Endodermal cell (in vitro differentiated cells): ENCODE measurements around the gene COL1A1. TPM values are rescaled to one million over a fixed set of nuclear protein-coding genes. Genes with fewer than 3 reads are reported as not detected.
A peak's percentile ranks its signal among the peaks of the same experiment; 100 is the strongest.

Source experiments
- DNase-seq: peaks from one replicate; pipeline ENCODE4 v3.0.0-alpha.2; 2017
- H3K27ac ChIP-seq: 2 replicates; pipeline ENCODE4 v1.5.1; 2013; ENCODE audit warnings: mild to moderate bottlenecking, low read depth, low read length, moderate library complexity
- H3K27me3 ChIP-seq: 2 replicates; pipeline ENCODE4 v1.6.1; 2013; ENCODE audit warnings: mild to moderate bottlenecking, low read length, moderate library complexity; ENCODE audit not compliant: insufficient read depth, control insufficient read depth, poor library complexity, severe bottlenecking
- H3K36me3 ChIP-seq: 2 replicates; pipeline ENCODE4 v1.7.0; 2013; ENCODE audit warnings: mild to moderate bottlenecking, low read length, moderate library complexity; ENCODE audit not compliant: control insufficient read depth, insufficient read depth
- H3K4me1 ChIP-seq: one replicate; pipeline ENCODE4 v1.7.0; 2013; ENCODE audit warnings: low read length; ENCODE audit not compliant: control insufficient read depth, insufficient read depth
- H3K4me3 ChIP-seq: 2 replicates; pipeline ENCODE4 v1.5.1; 2013; ENCODE audit warnings: mild to moderate bottlenecking, low read length, moderate library complexity
- H3K9ac ChIP-seq: 2 replicates; pipeline ENCODE4 v1.6.1; 2013; ENCODE audit warnings: mild to moderate bottlenecking, low read length, moderate library complexity; ENCODE audit not compliant: poor library complexity, severe bottlenecking; ENCODE audit errors: extremely low read depth
- H3K9me3 ChIP-seq: 2 replicates; pipeline ENCODE4 v1.6.1; 2013; ENCODE audit warnings: mild to moderate bottlenecking, low read length, moderate library complexity; ENCODE audit not compliant: control insufficient read depth
- H3K27ac Mint-ChIP-seq: 2 replicates; pipeline ENCODE4 v1.8.0; 2020; ENCODE audit warnings: mixed read lengths
- H3K27me3 Mint-ChIP-seq: 2 replicates; pipeline ENCODE4 v1.8.0; 2021; ENCODE audit warnings: mild to moderate bottlenecking, mixed read lengths; ENCODE audit not compliant: insufficient read depth
- H3K36me3 Mint-ChIP-seq: 2 replicates; pipeline ENCODE4 v1.8.0; 2020; ENCODE audit warnings: low read depth, mixed read lengths
- H3K4me1 Mint-ChIP-seq: 2 replicates; pipeline ENCODE4 v1.8.0; 2020; ENCODE audit warnings: mixed read lengths
- H3K4me3 Mint-ChIP-seq: 2 replicates; pipeline ENCODE4 v1.8.0; 2020; ENCODE audit warnings: mild to moderate bottlenecking, moderate library complexity, mixed read lengths
- H3K9me3 Mint-ChIP-seq: 2 replicates; pipeline ENCODE4 v1.8.0; 2020; ENCODE audit warnings: mild to moderate bottlenecking, mixed read lengths
- WGBS, 2 experiments: methylation state at CpG; one replicate each; pipeline versions ENCODE4 v1.1.5 to v1.1.7; 2013; ENCODE audit warnings: missing lambda C conversion rate in 2 of 2, mixed read lengths in 1 of 2; ENCODE audit not compliant: insufficient coverage in 1 of 2, insufficient read length in 1 of 2; 5-methylcytosine and 5-hydroxymethylcytosine counted together
- total RNA-seq, 2 donors: library from RNA; stranded (reverse); fragmentation: NEBNext Ultra II Directional in 1 of 2; extraction: Animal tissue kit (Norgen Biotek cat#: 25700) in 1 of 2; gene quantifications; 2 replicates in 1 of 2; 3 replicates in 1 of 2; pipeline ENCODE4 v1.2.1, GENCODE V29; 2021
- TF ChIP-seq, protein P1 (sequence below): fragments of 200-600 bp; sonication (generic); conservative IDR thresholded peaks from 2 replicates; pipeline ENCODE4 v1.5.0; 2021; ENCODE audit warnings: antibody characterized with exemption, mild to moderate bottlenecking

Gene COL1A1
- total RNA-seq, 2 donors from 2014 or later: 62.2 to 85.6 TPM

DNA sequence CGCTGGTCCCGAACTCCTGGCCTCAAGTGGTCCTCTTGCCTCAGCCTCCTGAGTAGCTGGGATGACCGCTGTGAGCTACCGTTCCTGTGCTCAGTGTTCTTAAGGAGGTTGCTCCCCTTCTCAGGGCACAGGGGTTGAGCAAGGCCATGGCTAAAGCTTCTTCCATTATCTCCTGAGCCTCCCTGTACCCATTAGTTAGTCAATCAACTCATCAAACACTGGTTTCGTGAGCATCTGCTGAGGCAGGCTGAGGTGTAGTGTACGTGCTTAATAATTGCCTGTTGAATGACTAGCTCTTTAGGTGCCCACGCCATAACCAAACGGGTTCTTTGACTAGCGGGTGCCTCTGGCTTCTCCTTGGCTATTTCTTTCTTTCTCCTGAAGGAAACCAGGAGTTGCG, 24.0 kb downstream of the COL1A1 start:
- Histone ChIP-seq H3K27ac (peak overlapping the region; percentile 71), H3K9me3 (no peaks in the 10 kb centered on the region), H3K4me1 (peaks cover 3% of the 10 kb centered on the region), H3K27me3 (no peaks in the 10 kb centered on the region), H3K4me3 (no peak overlapping the region), H3K36me3 (no peaks in the 10 kb centered on the region), H3K9ac (no peak overlapping the region)
- H3K27ac Mint-ChIP-seq: no peak overlapping the region
- H3K27me3 Mint-ChIP-seq: no peaks in the 10 kb centered on the region
- TF ChIP-seq, protein P1, sequence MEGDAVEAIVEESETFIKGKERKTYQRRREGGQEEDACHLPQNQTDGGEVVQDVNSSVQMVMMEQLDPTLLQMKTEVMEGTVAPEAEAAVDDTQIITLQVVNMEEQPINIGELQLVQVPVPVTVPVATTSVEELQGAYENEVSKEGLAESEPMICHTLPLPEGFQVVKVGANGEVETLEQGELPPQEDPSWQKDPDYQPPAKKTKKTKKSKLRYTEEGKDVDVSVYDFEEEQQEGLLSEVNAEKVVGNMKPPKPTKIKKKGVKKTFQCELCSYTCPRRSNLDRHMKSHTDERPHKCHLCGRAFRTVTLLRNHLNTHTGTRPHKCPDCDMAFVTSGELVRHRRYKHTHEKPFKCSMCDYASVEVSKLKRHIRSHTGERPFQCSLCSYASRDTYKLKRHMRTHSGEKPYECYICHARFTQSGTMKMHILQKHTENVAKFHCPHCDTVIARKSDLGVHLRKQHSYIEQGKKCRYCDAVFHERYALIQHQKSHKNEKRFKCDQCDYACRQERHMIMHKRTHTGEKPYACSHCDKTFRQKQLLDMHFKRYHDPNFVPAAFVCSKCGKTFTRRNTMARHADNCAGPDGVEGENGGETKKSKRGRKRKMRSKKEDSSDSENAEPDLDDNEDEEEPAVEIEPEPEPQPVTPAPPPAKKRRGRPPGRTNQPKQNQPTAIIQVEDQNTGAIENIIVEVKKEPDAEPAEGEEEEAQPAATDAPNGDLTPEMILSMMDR: no peak
- 95 to 100% methylated on average over 4 to 10 of the region's 10 CpGs for WGBS, 2 experiments
- no peaks in the 10 kb centered on the region for H3K9me3 Mint-ChIP-seq
- H3K4me1 Mint-ChIP-seq: peaks cover 15% of the 10 kb centered on the region
- no peaks in the 10 kb centered on the region for H3K36me3 Mint-ChIP-seq
- DNase-seq: no peak
- H3K4me3 Mint-ChIP-seq: peak overlapping the region; percentile 48

DNA sequence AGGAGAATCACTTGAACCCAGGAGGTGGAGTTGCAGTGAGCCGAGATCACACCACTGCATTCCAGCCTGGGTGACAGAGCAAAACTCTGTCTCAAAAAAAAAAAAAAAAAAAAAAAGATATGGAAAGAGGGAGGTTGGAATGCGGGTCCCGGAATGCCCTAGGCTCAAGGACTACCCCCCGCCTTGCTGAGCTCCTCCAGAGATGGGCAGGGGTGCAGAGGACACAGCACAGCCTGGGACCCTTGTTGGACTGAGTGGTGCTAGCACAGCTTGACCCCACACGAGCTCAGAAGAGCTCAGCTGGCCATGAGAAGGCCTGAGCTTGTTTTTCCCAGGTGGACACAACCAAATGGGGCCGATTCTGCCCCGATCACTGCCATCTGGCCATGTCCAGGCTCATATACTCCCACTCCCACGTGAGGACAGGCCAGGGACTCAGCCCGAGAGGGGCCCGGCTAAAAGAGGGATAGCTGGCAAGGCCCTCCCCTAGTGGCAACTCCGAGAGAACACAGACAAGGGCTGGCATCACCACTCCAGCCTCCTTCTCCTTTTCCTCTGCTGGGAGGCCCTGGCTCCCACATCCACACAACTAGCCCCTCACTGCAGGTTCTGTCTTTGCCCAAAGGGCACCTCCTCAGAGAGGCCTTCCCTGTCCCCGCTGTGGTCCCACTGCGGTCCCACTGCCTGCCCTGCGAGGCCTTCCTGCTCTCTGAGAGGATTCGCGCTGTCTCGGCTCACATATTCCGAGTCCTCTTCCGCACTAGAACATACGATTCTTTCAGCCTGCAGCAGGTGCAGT, 24.7 kb downstream of the COL1A1 start:
- H3K36me3 Mint-ChIP-seq: no peaks in the 10 kb centered on the region
- H3K4me3 Mint-ChIP-seq: no peak overlapping the region

DNA sequence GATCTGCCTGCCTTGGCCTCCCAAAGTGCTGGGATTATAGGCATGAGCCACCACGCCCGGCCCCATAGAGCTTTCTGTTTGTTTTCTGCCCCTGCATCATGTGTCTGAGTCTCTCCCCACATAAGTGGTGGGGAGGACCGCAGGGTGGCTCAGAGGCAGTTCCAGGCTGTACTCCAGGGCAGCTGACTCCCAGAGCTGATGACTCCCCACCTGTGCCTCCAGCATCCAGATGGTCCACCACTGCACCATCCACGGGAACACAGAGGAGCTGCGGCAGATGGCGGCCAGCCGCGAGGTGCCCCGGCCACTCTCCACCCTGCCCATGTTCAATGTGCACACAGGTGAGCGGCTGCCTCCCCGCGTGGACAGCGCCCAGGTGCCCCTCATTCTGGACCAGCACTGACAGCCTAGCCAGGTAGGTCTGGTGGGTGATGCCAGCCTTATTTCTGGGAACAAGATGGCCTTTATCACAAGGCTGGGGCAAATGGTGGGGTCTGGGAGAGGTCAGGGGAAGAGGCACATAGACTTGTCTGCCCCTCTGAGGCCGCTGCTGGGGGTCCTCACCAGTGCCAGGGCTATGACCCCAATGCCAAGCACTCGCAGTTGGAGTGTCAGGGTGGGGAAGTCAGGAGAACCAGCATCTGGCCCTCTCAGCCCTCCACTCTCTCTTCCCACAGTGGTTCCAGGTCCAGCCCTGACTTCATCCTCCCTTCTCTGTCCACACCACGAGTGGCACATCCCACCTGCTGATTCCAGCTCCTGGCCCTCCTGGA, 26.2 kb downstream of the COL1A1 start:
- TF ChIP-seq, protein P1: no peak
- H3K27me3 ChIP-seq: no peaks in the 10 kb centered on the region
- no peak overlapping the region for H3K27ac ChIP-seq
- H3K4me1 Mint-ChIP-seq: peaks cover 15% of the 10 kb centered on the region
- H3K4me3 Mint-ChIP-seq: no peak overlapping the region
- no peak overlapping the region for H3K9ac ChIP-seq
- peaks cover 3% of the 10 kb centered on the region for H3K4me1 ChIP-seq
- no peaks in the 10 kb centered on the region for H3K27me3 Mint-ChIP-seq
- no peaks in the 10 kb centered on the region for H3K9me3 ChIP-seq
- H3K9me3 Mint-ChIP-seq: no peaks in the 10 kb centered on the region
- no peaks in the 10 kb centered on the region for H3K36me3 Mint-ChIP-seq
- H3K27ac Mint-ChIP-seq: no peak overlapping the region
- no peaks in the 10 kb centered on the region for H3K36me3 ChIP-seq
- no peak for DNase-seq
- no peak overlapping the region for H3K4me3 ChIP-seq
- 95 to 98% methylated on average over 10 to 16 of the region's 16 CpGs for WGBS, 2 experiments

More for the DNA sequence above, 24.7 kb downstream of the COL1A1 start:
- H3K27me3 ChIP-seq: no peaks in the 10 kb centered on the region
- H3K36me3 ChIP-seq: no peaks in the 10 kb centered on the region
- no peak overlapping the region for H3K9ac ChIP-seq
- peaks cover 3% of the 10 kb centered on the region for H3K4me1 ChIP-seq
- TF ChIP-seq, protein P1: peak; percentile 54
- H3K27ac ChIP-seq: no peak overlapping the region
- no peaks in the 10 kb centered on the region for H3K9me3 ChIP-seq
- peaks cover 15% of the 10 kb centered on the region for H3K4me1 Mint-ChIP-seq
- no peaks in the 10 kb centered on the region for H3K27me3 Mint-ChIP-seq
- H3K4me3 ChIP-seq: no peak overlapping the region
- DNase-seq: peak; percentile 78
- WGBS, 2 experiments: 93% methylated on average over 13 to 20 of the region's 20 CpGs
- H3K9me3 Mint-ChIP-seq: no peaks in the 10 kb centered on the region
- H3K27ac Mint-ChIP-seq: no peak overlapping the region
